Activated CD8-positive, alpha-beta memory T cell treated with anti-CD3 and anti-CD28 coated beads for 4 hours (primary cell): ENCODE measurements around the gene NEU2.
"Not testable (repeated sequence)": the region's sequence is repeated elsewhere in the genome, so short reads cannot be mapped to it uniquely, and the experiment has no call there.

Source experiments
- DNase-seq, 2 donors: peaks; one replicate each; pipeline ENCODE4 v3.0.0-alpha.2; 2020; ENCODE audit warnings: low read depth in 2 of 2

NEU2 gene

DNA sequence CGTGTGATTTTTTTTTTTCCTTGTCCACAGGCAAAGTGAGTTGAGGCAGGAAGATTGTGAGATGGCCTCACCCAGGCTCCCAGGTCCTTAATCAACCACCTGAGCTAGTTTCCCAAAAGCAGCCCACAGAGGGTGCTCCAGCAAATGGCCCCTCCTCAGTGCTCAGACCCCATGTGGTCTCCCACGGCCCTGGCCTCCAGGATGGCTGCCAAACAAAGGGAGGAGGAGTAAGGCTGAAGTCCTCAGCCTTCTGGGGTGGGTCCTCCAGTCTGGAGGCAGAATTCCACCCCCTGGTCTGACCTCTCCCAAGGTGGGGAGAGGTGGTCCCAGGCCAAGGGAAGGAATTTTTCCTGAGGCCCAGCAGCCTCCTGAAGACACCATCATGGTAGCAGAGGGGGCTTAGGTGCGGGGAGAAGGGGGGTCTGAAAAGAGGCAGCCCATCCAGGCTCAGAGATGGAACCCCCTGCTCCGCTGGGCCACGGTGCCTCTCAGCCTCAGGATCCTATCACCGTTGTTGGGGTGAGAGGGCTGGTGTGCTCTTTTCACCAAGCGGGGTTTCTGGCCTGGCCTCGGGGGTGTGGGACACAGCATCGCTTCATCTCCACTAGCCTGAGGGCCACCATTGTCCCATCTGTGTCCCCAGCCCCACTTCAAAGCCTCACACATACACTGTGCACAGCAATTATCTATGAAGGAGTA, 21.8 kb upstream of the NEU2 start:
- no peak for DNase-seq

DNA sequence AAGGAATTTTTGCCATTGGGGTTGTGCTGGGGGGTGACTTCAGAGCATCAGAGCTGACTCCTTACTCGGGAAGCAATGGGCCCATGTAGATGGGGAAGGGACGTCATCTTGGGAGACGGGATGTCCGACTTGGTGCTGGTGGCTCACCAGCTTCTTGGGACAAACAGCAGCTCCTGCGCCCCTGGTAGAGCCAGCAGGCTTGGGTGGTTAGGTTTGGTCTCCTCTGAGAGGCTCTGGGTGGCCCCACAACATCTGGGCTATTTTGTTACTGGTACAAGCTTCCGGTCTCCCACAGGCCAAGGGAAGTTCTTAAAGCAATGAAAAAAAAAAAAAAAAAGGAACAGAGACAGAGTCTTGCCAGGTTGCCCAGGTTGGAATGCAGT, 21.2 kb upstream of the NEU2 start:
- no peak for DNase-seq

DNA sequence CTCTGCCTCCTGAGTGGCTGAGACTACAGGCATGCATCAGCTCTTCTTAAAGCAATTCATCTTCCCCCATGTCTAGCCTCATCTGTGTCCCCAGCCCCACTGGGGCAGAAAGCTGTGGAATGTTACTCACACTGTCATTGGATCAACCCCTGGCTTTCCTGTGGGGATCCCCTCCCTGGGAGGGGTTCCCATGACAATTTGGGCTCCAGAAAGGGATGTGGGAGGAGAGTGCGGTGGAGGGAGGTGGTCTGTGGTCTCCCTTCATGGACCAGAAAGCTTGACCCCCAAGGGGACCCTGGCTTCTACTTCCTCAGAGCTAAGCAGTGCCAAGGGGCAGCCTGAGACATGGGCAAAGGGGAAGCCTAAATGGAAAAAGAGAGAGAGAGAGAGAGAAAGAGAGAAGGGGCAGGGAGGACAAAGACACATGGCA, 20.8 kb upstream of the NEU2 start:
- DNase-seq: no peak

DNA sequence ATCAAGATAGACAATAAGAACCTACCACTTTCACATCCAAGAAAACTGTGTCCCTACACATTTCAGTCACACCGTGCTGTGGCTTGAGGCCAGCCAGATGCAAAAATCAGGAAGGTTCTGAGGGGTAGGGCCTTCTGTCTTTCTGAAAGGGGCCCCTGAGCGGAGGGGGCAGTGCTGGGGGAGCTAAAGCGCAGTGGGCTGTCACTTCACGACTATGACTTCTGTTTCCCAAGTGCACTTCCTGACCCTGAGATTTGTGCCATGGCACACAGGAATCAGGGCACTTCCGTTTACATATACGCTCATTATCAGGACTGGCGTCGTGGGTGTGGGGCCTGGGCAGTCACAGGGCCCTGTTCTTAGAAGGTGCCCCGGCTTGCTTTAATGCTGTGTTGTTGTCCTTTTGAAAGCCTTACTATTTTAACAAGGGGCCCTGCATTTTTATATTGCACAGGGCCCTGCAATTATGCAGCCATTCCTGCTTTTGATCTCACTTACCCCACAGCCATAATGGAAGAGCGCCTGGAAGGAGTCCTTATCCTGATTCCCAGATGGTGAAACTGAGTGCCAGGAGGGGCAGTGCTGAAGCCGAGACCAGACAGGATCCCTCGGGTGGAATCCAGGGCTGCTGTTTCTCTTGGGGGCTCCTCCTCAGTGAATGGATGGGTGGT, 20.0 kb upstream of the NEU2 start:
- DNase-seq: no peak

DNA sequence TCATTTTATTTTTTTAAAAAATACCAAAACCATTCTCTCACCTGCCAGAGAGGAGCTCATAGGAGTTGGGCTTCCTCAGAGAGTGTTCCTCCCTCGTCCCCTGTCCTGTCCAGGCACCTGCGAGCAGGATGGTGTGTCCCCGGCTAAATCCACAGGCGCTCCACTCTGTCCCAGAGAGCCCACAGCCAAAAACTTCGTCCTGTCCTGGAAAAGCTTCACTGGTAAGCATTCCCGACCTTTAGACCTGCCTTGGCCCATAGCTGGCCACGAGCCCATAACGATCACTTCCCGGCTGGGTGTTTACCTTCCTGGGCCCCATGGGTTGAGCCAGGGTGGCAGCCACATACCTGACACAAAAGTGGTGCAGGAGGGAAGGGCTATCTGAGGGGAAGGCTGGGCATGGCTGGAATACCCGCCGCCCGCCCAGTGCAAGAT, 19.4 kb upstream of the NEU2 start, which contains the start of gene NGEF:
NGEF (minus strand) TSS at position 230 of the 435 bp plus-strand sequence. CDS start 38,366 bp downstream, outside the sequence.
- no peak for DNase-seq

DNA sequence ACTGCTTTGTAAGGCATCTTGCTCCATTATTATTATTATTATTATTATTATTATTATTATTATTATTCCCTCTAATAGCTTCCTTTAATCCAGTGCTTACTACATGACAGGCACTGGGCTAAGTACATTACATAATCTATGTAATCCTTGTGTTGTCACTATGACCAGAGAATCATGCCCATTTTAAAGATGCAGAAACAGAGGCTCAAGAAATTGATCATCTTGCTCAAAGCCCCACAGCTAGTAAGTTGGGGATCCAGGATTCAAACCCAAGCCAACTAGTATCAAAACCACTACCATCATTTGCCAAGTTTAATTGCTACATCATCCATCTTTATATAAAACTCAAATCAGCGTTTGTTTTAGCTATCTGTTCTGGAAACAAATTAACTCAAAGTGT, 18.8 kb upstream of the NEU2 start:
- no peak for DNase-seq

DNA sequence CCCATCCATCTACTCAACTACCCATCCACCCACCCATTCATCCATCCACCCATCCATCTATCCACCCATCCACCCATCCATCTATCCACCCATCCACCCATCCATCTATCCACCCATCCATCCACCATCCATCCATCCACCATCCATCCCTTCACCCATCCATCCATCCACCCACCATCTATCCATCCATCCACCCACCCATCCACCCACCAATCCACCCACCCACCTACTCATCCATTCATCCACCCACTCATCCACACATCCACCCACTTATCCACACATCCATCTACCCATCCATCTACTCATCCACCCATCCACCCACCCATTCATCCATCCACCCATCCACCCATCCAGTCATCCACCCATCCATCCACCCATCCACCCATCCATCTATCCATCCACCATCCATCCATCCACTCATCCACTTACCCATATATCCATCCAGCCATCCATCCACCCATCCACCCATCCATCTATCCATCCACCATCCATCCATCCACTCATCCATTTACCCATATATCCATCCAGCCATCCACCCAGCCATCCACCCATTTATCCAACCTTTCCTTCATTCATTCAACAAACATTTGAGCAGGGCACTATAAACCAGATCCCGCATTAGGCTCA, 17.3 kb upstream of the NEU2 start:
- no peak for DNase-seq

DNA sequence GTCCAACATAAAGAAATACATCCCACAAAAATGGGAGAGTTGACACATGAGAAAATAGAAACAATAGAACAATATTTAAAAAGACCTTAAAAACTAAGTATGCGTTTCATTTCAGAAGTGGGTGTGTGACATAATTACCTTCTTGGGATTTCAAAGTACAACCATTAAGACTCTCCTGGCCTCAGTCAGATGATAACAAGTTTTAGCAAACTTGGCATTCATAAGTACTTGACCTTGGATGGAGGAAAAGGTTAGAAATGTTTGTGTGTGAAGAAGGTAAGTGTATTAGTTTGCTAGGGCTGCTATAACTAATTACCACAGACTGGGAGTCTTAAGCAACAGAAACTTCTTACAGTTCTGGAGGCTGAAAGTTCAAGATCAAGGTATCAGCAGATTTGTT, 14.5 kb upstream of the NEU2 start:
- DNase-seq: no peak

DNA sequence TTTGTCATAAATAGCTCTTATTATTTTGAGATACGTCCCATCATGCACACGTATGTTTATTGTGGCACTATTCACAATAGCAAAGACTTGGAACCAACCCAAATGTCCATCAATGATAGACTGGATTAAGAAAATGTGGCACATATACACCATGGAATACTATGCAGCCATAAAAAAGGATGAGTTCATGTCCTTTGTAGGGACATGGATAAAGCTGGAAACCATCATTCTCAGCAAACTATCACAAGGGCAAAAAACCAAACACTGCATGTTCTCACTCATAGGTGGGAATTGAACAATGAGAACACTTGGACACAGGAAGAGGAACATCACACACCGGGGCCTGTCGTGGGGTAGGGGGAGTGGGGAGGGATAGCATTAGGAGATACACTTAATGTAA, 12.9 kb upstream of the NEU2 start:
- DNase-seq: not testable (repeated sequence)

DNA sequence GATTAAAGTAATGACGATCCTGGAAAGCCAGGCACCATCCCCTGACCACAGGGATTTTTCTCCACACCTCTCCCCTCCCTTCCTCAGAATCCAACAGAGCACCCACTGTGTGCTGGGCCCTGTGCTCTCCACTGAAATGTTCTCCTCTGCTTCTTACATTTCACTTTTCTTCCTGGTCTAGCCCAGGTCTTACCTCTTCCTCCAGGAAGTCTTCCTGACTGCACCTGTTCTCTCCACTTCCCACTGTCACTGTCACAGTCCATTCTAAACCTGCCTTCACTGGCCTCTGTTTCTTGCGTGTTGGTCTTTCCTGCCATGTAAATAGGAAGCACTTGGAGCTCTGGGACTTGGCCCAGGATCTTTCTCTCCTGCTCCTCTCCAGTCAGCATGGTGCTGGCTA, 12.0 kb upstream of the NEU2 start:
- DNase-seq: no peak

DNA sequence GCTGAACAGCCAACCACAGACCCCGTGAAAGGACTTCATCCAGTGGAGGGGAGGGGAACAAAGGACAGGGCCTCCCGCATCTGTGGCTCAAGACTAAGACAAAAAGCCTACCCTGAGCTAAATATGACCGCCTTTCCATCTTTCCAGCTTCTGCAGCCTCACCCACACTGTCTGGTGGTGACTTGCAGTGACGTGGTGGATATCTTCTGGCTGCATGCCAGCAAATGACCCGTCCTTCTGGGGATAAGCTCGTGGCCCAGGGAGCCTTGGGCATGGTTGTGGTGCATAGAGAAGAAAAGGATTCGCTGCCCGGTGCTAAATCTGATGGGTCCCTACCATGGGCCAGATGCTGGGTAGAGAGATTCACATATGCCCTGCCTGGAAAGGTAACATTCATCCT, 10.7 kb upstream of the NEU2 start:
- DNase-seq: no peak

DNA sequence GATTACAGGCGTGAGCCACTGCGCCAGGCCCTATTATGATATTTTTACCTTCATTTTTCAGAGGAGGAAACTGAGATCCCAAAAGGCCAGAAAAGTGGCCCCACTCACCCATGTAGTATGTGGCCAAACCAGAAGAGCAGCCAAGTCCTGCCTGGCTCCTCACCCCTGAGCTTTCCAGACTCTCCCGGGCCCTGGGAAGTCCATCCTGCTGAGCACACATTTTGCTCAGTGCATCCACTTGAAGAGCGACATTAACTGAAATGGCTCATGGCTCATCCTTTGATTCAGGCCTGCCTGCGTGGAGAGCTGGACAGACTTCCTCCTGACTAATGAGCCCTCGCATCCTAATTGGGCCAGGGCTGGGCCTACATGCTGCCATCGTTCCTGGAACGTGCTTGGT, 9.9 kb upstream of the NEU2 start:
- DNase-seq: no peak

DNA sequence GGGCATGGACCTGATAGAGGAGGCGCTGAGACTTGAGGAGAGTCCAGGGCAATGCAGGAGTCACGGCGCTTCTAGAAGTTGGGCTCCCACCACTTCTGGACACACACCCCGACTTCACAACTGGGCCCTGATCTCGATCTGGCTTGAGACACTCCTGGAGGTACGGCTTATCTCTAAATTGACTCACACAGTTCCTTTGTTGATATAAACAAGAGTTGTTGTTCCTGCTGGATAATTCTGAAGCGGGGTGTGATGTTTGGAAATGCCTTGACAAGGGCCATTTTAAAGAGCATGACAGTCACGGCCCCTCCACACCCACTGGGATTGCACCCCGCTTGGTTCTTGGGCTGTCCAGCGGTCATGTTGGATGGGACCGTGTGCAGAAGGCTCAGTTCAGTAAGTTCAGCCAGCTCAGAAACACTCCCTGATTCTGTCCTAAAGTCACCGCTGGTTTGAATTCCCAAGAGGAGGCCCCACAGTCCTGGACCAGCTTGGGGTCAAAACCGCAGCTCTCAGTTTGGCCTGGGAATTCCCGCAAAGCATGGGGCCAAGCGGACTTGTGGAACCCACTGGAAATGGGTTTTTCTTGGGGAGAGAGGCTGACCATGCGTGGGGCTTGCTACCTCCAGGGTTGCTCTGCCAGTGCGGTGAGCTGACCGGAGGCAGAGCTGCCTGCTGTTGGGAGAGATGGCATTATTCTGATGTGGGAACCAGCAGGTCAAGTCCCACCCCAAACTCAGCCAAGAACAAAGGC, 9.3 kb upstream of the NEU2 start:
- no peak for DNase-seq

DNA sequence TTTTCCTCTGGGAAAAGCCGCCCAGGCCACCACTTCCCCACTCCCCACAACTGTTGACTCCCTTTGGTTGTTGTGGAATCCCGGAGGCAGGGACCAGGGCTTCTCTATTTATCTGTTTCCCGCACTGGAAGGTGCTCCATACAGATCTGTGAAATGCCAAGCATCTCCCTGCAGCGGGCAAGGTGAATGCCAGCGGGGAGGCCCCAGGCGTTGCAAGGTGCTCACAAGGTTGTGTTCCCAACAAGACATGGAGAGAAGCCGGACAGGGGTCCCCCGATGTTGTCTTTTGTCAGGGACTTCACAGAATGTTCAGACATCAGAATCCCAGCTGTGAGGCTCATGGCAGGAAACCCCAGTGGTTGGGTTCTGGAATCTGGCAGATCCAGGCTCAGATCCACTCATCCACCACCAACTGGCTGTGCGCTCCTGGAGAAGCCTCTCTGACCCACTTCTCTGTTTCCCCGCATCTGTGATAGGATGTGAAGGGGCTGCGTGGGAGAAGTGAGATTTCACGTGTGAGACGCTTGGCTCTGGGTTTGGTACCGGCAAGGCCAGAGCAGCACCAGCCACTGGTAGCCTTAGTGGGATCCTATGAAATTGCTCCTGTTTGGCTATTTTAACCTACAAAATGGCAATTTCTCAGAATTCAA, 8.6 kb upstream of the NEU2 start:
- DNase-seq: no peak

DNA sequence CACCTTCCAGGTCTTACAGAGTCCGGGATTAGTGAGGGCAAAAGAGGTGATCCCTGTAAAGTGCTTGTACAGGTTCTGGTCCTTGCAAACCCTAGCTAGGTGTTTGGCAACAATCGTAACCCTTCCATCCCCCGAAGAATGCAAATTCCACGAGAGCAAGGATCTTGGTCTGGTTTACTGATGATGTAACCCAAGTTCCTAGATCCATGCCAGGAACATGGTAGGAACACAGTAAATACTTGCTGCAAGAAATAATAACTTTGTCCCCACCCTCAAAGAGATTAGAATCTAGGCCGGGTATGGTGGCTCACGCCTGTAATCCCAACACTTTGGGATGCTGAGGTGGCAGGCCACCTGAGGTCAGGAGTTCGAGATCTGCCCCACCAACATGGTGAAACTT, 6.8 kb upstream of the NEU2 start:
- DNase-seq: no peak

DNA sequence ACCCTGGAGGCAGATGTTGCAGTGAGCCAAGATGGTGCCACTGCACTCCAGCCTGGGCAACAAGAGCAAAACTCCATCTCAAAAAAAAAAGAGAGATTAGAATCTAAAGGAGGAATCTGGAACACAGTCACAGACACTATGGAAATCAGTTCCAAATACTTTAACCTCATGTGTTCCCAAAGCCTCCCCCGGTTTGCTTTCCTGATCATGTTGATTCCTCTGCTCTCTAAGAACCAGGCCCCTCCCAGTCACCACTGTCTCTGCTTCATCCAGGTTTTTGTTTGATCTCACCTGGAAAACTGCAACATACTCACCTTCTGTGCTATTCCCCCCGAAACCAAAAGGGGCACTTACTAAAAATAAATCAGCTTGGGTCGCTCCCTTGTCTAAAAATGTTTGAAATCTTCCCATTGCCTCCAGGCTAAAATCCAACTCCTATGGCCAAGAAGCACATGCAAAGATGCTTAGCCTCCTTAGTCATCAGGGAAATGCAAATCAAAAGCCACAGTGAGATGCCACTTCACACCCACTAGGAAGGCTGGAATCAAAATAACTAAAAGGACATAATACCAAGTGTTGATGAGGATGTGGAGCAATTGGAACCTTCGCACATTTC, 6.2 kb upstream of the NEU2 start:
- no peak for DNase-seq

DNA sequence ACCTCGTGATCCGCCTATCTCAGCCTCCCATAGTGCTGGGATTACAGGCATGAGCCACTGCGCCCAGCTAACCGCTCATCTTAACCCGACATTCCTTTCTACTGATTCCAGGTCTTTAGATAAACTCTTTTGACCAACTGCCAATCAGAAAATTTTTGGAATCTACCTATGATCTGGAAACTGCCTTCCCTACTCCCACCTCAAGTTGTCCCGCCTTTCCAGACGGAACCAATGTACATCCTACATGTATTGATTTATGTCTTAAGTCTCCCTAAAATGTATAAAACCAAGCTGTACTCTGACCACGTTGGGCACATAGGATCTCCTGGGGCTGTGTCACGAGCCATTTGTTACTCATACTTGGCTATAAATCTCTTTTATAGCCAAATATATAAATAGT, 3.2 kb upstream of the NEU2 start:
- DNase-seq: no peak

DNA sequence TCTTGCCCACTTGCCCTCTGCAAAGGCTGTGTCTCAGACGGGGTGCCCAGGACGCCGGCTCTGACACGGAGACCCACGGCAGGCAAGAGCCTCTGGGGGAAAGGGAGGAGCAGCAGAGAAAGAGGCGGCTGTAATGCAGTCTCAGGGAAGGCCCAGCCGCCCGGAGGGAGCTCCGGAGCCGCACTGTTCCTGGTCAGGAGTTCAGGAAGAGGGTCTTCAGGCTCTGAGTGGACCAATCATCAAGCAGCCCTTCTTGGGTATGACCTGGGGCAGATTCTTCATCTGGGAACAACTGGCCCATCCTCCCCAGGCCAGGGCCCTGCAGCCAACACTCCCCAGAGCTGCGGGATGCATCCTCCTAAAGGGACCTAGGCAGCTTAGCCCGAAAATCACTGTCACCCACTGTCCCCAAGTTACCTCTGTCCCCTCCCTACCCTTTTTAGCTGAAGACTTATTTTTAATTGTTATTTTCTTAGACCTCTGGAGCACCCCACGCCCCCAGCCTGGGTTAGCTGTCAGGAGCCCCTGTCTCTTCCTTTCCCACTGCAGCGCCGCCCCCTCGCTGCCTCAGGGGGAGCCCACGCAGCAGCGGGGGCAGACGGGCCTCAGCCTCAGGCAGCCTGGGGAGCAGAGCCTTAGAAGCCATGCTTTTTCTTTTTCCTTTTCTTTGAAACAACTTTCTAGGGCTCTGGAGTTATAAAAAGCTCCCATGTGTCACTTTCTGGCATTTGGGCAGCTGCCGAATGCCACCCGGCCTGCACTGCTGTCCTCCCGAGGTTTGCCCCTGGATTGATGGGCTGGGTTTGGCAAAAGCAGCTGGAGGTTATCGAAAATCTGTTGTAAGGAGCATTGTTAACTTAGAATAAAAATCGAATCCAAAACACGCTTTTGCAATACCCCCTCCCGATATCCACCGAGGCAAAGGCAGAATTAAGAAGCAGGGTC, 644 bp upstream of the NEU2 start:
- DNase-seq: no peak

DNA sequence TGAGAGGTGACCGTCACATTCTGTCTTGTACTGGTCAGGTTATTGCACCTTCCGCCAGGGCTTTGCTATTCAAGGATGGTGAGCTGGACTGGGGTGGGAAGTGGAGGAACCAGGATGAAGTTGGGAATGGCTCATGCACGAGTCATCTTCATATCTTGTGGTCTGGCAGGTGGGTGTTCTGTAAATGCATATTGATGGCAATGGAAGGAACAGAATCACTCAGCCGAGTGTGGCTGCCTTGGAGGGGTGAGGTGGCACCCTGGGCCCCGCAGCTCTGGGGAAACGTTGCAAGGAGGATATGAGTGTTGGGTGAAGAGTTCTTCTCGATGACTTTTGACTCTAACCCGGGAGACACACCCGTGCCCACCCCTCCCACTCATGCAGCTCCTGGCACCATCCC, 1.2 kb downstream of the NEU2 start:
- no peak for DNase-seq
